Fibroblast of skin of right biceps (primary cell): ENCODE results near the gene ECEL1.

Experiments used
- DNase-seq: peaks from one replicate; pipeline ENCODE4 v3.0.0-alpha.2; 2013

Gene ECEL1

GRCh38 chr2:232482301-232483238 is 5.1 kb downstream of the ECEL1 start:
- DNase-seq, result no peak

GRCh38 chr2:232481322-232482140 is 6.1 kb downstream of the ECEL1 start:
- DNase-seq, result no peak

- no peak for DNase-seq
Measured at GRCh38 chr2:232480201-232481190, 7.1 kb downstream of the ECEL1 start.

- no peak for DNase-seq
Measured at GRCh38 chr2:232479341-232480200, 8.1 kb downstream of the ECEL1 start.

- no peak for DNase-seq
Measured at GRCh38 chr2:232478571-232479340, 8.9 kb downstream of the ECEL1 start.

- no peak for DNase-seq
Measured at GRCh38 chr2:232477751-232478510, 9.7 kb downstream of the ECEL1 start.

- DNase-seq, result no peak
Measured at GRCh38 chr2:232476791-232477190, 10.8 kb downstream of the ECEL1 start.

GRCh38 chr2:232476045-232476444 is 11.6 kb downstream of the ECEL1 start:
- no peak for DNase-seq

- peak; percentile 4 for DNase-seq
Measured at GRCh38 chr2:232473467-232473890, 14.2 kb downstream of the ECEL1 start.

GRCh38 chr2:232466221-232466620 is 21.4 kb downstream of the ECEL1 start:
- no peak for DNase-seq

GRCh38 chr2:232465061-232465460 is 22.6 kb downstream of the ECEL1 start:
- no peak for DNase-seq

- DNase-seq, result no peak
Measured at GRCh38 chr2:232464544-232464885, 23.1 kb downstream of the ECEL1 start.

- DNase-seq, result no peak
Measured at GRCh38 chr2:232463701-232464543, 23.7 kb downstream of the ECEL1 start.

GRCh38 chr2:232460171-232460570 is 27.5 kb downstream of the ECEL1 start:
- no peak for DNase-seq

- no peak for DNase-seq
Measured at GRCh38 chr2:232459419-232460035, 28.1 kb downstream of the ECEL1 start.

GRCh38 chr2:232458661-232459418 is 28.8 kb downstream of the ECEL1 start:
- DNase-seq, result no peak

GRCh38 chr2:232458051-232458660 is 29.5 kb downstream of the ECEL1 start:
- no peak for DNase-seq
